NB4 (cell line): ENCODE data around the gene SLCO3A1.

Experiments
- DNase-seq: peaks from one replicate; pipeline ENCODE4 v3.0.0; 2010; ENCODE audit warnings: low read depth
- H3K4me3 ChIP-seq: one replicate; pipeline ENCODE4 v1.5.1; 2011; ENCODE audit warnings: mild to moderate bottlenecking, low read depth, low read length, moderate library complexity
- MYC ChIP-seq: IDR thresholded peaks from 2 replicates; pipeline ENCODE4 v1.6.1; 2011; ENCODE audit warnings: low read depth, low read length
- POLR2A ChIP-seq: IDR thresholded peaks from 2 replicates; pipeline ENCODE4 v1.6.1; 2011; ENCODE audit warnings: mild to moderate bottlenecking; ENCODE audit not compliant: insufficient read length; ENCODE audit errors: extremely low read depth
- TF ChIP-seq, protein P1 (sequence below): IDR thresholded peaks from one replicate; pipeline ENCODE4 v1.5.1; 2012; ENCODE audit warnings: low read depth, low read length
- TF ChIP-seq, protein P2 (sequence below): IDR thresholded peaks from 2 replicates; pipeline ENCODE4 v1.6.1; 2011; ENCODE audit warnings: low read depth, low read length

Gene SLCO3A1

DNA sequence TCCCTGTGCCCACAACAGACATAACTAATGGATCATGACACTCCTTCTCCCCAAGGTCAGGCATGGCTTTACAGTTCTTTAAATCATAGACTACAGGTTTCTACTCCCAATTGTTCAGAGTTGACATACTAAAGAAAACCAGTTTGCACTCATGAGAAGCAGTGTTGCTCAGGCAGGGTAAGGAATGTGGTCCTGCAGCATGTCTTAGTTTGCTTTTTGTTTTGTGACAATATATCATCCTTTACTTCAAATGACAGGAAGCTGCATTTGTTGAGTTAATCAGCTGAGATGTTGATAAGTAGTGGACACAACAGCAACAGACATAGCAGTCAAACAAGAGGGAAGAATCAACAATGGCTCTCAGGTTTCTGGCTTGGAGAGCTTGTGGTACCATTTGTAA, 267.5 kb downstream of the SLCO3A1 start:
- TF ChIP-seq MYC: no peak
- TF ChIP-seq, protein P1, sequence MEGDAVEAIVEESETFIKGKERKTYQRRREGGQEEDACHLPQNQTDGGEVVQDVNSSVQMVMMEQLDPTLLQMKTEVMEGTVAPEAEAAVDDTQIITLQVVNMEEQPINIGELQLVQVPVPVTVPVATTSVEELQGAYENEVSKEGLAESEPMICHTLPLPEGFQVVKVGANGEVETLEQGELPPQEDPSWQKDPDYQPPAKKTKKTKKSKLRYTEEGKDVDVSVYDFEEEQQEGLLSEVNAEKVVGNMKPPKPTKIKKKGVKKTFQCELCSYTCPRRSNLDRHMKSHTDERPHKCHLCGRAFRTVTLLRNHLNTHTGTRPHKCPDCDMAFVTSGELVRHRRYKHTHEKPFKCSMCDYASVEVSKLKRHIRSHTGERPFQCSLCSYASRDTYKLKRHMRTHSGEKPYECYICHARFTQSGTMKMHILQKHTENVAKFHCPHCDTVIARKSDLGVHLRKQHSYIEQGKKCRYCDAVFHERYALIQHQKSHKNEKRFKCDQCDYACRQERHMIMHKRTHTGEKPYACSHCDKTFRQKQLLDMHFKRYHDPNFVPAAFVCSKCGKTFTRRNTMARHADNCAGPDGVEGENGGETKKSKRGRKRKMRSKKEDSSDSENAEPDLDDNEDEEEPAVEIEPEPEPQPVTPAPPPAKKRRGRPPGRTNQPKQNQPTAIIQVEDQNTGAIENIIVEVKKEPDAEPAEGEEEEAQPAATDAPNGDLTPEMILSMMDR: no peak
- no peak for TF ChIP-seq POLR2A
- TF ChIP-seq, protein P2, sequence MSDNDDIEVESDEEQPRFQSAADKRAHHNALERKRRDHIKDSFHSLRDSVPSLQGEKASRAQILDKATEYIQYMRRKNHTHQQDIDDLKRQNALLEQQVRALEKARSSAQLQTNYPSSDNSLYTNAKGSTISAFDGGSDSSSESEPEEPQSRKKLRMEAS: no peak
- DNase-seq: no peak
- H3K4me3 ChIP-seq: no peak overlapping the region

DNA sequence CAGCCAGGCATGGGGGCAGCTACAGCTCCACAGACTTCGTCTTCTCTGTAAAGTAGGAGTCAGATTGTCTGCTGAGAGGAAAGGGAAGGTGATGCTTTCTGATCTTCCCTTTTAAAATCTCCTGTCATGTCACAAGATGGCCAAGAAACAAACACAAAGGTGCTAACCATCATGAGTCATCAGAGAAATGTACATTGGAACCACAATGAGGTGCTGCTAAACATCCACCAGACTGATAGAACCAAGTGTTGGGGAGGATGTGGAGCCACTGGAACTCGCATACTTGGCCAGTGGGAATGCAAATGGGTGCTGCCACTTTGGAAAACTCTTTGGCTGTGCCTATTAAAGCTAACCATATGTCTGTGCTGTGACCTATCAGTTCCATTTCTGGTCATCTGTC, 268.8 kb downstream of the SLCO3A1 start:
- TF ChIP-seq, protein P2: no peak
- TF ChIP-seq, protein P1: no peak
- TF ChIP-seq POLR2A (no peak), MYC (no peak)
- DNase-seq: no peak
- no peak overlapping the region for H3K4me3 ChIP-seq

DNA sequence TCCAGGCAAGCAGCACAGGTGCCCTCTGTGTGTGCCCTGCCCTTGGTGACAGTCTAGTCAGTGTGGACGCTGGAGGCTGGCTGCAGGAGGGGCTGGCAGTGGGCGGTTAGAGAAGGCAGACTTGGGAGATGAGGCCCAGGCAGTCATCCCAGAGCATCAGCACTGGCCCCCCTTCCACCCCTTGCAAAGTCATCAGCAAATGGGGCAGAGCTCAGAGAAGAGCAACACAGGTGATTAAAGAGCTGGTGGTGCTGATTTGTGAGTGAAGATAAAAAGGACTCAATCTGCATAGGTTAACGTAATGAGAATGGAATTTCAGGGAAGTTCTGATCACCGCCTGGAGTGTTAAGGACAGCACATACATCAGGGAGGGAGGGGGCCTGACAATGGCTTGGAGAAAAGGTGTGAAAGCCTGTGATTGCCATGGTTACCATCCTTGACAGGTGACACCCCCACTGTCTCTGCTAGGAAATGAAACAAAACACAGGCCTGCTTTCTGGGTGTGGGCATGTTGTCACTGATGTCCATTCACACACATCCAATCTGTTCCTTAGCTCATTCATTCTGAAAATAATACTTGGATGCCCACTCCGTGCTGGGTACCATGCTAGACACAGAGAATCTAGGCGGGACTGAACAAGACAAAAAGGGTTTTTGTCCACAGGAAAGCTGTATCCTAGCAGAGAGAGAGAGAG, 270.6 kb downstream of the SLCO3A1 start:
- no peak overlapping the region for H3K4me3 ChIP-seq
- TF ChIP-seq, protein P2: no peak
- TF ChIP-seq MYC (no peak), POLR2A (no peak)
- TF ChIP-seq, protein P1: no peak
- DNase-seq: no peak

DNA sequence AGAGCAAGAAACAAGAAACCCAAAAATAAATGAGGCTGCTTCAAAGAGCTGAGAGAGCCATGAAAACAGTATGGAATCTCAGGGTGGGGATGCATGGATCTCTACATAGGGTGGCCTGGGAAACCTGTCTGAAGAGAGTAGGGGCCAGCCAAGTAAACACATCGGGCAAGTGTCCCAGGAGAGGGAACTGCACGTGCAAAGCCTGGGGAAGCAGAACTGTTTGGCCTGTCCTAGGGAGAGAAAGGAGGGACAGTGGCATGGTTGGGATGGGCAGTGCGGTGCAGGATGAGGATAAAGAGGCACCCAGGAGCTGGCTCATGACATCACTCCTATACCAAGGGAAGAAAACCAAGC, 271.1 kb downstream of the SLCO3A1 start:
- no peak overlapping the region for H3K4me3 ChIP-seq
- DNase-seq: no peak
- TF ChIP-seq MYC: no peak
- no peak for TF ChIP-seq POLR2A
- TF ChIP-seq, protein P1: no peak
- TF ChIP-seq, protein P2: no peak

DNA sequence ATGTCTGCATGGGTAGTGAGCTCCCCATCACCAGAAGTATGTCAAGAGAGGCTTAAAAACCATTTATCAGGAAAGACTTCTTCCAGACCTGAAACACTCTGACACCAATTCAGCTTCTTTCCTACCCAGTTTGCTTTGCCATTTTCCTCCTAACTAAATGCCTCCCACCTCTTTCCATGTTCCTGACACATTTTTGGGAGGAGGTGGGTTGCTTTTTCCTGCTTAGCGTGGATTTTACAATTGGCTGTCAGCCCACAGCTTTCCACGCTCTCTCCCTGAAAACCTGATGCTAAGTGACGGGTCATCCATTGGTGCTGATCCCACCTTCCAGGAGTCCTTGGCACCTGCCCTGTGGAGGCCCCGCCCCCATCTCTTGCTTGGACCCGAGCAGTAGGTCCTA, 275.3 kb downstream of the SLCO3A1 start:
- no peak for DNase-seq

More for the DNA sequence above, 275.3 kb downstream of the SLCO3A1 start:
- TF ChIP-seq, protein P1: no peak
- TF ChIP-seq MYC (no peak), POLR2A (no peak)
- TF ChIP-seq, protein P2: no peak
- no peak overlapping the region for H3K4me3 ChIP-seq
